ENCODE measurements around the gene LMF1. TPM values are rescaled to one million over a fixed set of nuclear protein-coding genes. Genes with fewer than 3 reads are reported as not detected.

Gene LMF1
- total and polyA plus RNA-seq, 9 of the 15 experiments (the other 6 are each of a cell fraction or from before 2014, with no cell fraction given) = 0.11 to 1.6 (median 0.55) TPM; not detected in 1

DNA sequence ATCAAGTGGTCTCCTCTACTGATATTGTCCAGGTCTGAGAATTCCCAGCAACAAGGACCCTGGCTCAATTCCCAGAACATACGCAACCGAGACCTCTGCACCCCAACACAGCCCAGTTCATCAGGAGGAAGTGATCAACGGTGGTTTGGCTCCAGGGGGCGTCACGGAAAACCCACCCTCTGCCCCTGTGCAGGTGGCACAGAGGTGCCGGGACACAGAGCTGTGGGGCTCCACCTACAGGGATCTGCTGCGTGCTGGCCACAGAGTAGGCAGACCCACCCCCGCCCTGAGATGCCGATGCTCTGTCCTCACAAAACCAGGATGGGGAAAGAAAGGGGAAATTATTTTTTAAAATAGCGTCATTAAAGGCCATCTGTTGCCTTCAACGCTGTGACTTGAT, 69.6 kb downstream of the LMF1 start:
- Histone ChIP-seq H3K27me3 (ENCODE audit: control insufficient read depth in 2 of 2, insufficient read depth in 2 of 2, low read length in 2 of 2) (peaks cover 35 to 70% of the 10 kb centered on the region in 2 experiments; a peak in 4 of 5 replicates), H2AFZ (ENCODE audit: low read depth, low read length) (no peak overlapping the region), H3K4me1 (replicated peaks in 1 of 2; ENCODE audit: control insufficient read depth in 2 of 2, insufficient read depth in 2 of 2, low read length in 2 of 2) (peaks cover 0 to 16% of the 10 kb centered on the region in 2 experiments; a peak in 2 of 5 replicates), H4K20me1 (replicated peaks; ENCODE audit: control insufficient read depth, insufficient read depth, low read length) (peaks cover 17% of the 10 kb centered on the region), H3K4me3 (no peak overlapping the region), H3K9ac (ENCODE audit: insufficient read depth in 1 of 2, low read depth in 2 of 2, low read length in 2 of 2) (no peak overlapping the region), H3K79me2 (ENCODE audit: control insufficient read depth, insufficient read depth, low read length) (no peaks in the 10 kb centered on the region), H3K9me3 (replicated peaks; ENCODE audit: control insufficient read depth, insufficient read depth, low read depth, low read length) (no peaks in the 10 kb centered on the region), H3K9me1 (ENCODE audit: control insufficient read depth, insufficient read depth, low read length) (no peaks in the 10 kb centered on the region), H3K4me2 (ENCODE audit: insufficient read depth, low read length) (no peak overlapping the region), H3K36me3 (ENCODE audit: control insufficient read depth, insufficient read depth, low read length) (no peaks in the 10 kb centered on the region), H3K27ac (ENCODE audit: extremely low read depth, low read depth, low read length) (no peak overlapping the region)
- in situ Hi-C loops (cut with MboI) (no loop called here), intact Hi-C loops (cut with micrococcal nuclease) (no loop called here)
- DNase-seq (ENCODE audit: extremely low read depth in 1 of 4, low spot score in 3 of 4) (no peak), ATAC-seq (no peak), FAIRE-seq (no peak)
- WGBS (ENCODE audit: insufficient coverage, low coverage, missing lambda C conversion rate) = 2% methylated on average over 10 of the region's 11 CpGs
- no TSS peak for BruUV-seq (replicated peaks)
- ChIA-PET CTCF (ENCODE audit: low intra/inter-chr PET ratio) (no interaction called here), POLR2A (interaction anchor here (0.7 kb wide), 1 partner anchor 749 kb away, joined by 3 read pairs; no protein-coding TSS in a partner anchor)
- TF ChIP-seq KDM1A (IDR thresholded peaks at IDR 0.05) = no peak

DNA sequence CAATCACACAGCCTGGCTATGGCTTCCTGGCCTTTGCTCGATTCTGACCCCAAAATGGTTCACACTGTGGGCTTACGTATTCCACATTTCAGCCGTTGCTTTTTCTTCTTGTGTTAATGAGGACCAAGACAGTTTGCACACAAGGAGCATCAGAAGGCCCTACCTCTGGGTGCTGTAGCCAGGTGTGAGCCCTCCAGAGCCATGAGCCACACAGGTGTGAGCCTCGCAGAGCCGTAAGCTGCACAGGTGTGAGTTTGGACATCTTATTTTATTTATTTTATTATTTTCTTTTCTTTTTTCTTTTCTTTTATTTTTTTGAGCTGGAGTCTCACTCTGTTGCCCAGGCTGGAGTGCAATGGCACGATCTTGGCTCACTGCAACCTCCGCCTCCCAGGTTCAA, 70.6 kb downstream of the LMF1 start:
- 7% methylated on average over 6 of the region's 7 CpGs for WGBS (ENCODE audit: insufficient coverage, low coverage, missing lambda C conversion rate)
- DNase-seq (ENCODE audit: extremely low read depth in 1 of 4, low spot score in 3 of 4) = no peak
- Histone ChIP-seq H3K9ac (ENCODE audit: insufficient read depth in 1 of 2, low read depth in 2 of 2, low read length in 2 of 2) (no peak overlapping the region), H3K27ac (ENCODE audit: extremely low read depth, low read depth, low read length) (no peak overlapping the region), H3K36me3 (ENCODE audit: control insufficient read depth, insufficient read depth, low read length) (no peaks in the 10 kb centered on the region), H3K9me3 (replicated peaks; ENCODE audit: control insufficient read depth, insufficient read depth, low read depth, low read length) (no peaks in the 10 kb centered on the region), H4K20me1 (replicated peaks; ENCODE audit: control insufficient read depth, insufficient read depth, low read length) (peaks cover 17% of the 10 kb centered on the region), H3K9me1 (ENCODE audit: control insufficient read depth, insufficient read depth, low read length) (no peaks in the 10 kb centered on the region), H3K79me2 (ENCODE audit: control insufficient read depth, insufficient read depth, low read length) (no peaks in the 10 kb centered on the region), H3K4me3 (no peak overlapping the region), H3K27me3 (ENCODE audit: control insufficient read depth in 2 of 2, insufficient read depth in 2 of 2, low read length in 2 of 2) (peaks cover 35 to 76% of the 10 kb centered on the region in 2 experiments; a peak in 4 of 5 replicates), H3K4me1 (replicated peaks in 1 of 2; ENCODE audit: control insufficient read depth in 2 of 2, insufficient read depth in 2 of 2, low read length in 2 of 2) (peaks cover 0 to 21% of the 10 kb centered on the region in 2 experiments; a peak in 2 of 5 replicates), H2AFZ (ENCODE audit: low read depth, low read length) (no peak overlapping the region), H3K4me2 (ENCODE audit: insufficient read depth, low read length) (no peak overlapping the region)
- in situ Hi-C loops (cut with MboI) (no loop called here), intact Hi-C loops (cut with micrococcal nuclease) (no loop called here)
- no peak for TF ChIP-seq SRSF7 (optimal IDR thresholded peaks at IDR 0.05; ENCODE audit: low read depth, low read length)
- TF ChIP-seq EWSR1 (IDR thresholded peaks at IDR 0.05; ENCODE audit: borderline replicate concordance, low read depth, partially characterized antibody) = no peak
- no TSS peak for BruUV-seq (replicated peaks)
- POLR2A ChIA-PET = no interaction called here
- CTCF ChIA-PET (ENCODE audit: low intra/inter-chr PET ratio) = no interaction called here
- no peak for FAIRE-seq
- no peak for ATAC-seq

Measured in K562 (cell line).